ENCODE data around the gene TRAF1. TPM values are rescaled to one million over a fixed set of nuclear protein-coding genes. Genes with fewer than 3 reads are reported as not detected.

Gene TRAF1
- polyA plus RNA-seq, 3 donors, result 4.9 to 6.6 (median 6.4) TPM

- DNase-seq, result no peak
Measured at GRCh38 chr9:120925535-120926396, 830 bp downstream of the TRAF1 start.

GRCh38 chr9:120924698-120925534 lies 1.7 kb downstream of the TRAF1 start:
- DNase-seq, result no peak

GRCh38 chr9:120923620-120924328 lies 2.8 kb downstream of the TRAF1 start:
- DNase-seq, result no peak

- DNase-seq, result no peak
Measured at GRCh38 chr9:120922404-120923195, 4.0 kb downstream of the TRAF1 start.

GRCh38 chr9:120921661-120922181 lies 4.9 kb downstream of the TRAF1 start:
- DNase-seq, result no peak

GRCh38 chr9:120920806-120921178 lies 5.8 kb downstream of the TRAF1 start:
- DNase-seq, result no peak

- no peak for DNase-seq
Measured at GRCh38 chr9:120919843-120920805, 6.5 kb downstream of the TRAF1 start.

- no peak for DNase-seq
Measured at GRCh38 chr9:120918931-120919842, 7.4 kb downstream of the TRAF1 start.

GRCh38 chr9:120917929-120918762 lies 8.4 kb downstream of the TRAF1 start:
- no peak for DNase-seq

GRCh38 chr9:120916991-120917880 lies 9.4 kb downstream of the TRAF1 start:
- no peak for DNase-seq

- DNase-seq, result no peak
Measured at GRCh38 chr9:120916588-120916987, 10.0 kb downstream of the TRAF1 start.

- no peak for DNase-seq
Measured at GRCh38 chr9:120915854-120916470, 10.6 kb downstream of the TRAF1 start.

- DNase-seq, result no peak
Measured at GRCh38 chr9:120914953-120915352, 11.6 kb downstream of the TRAF1 start.

- DNase-seq, result no peak
Measured at GRCh38 chr9:120914396-120914795, 12.2 kb downstream of the TRAF1 start.

- DNase-seq, result no peak
Measured at GRCh38 chr9:120913647-120914264, 12.8 kb downstream of the TRAF1 start.

Data from renal pelvis (tissue), 4 donors.